ENCODE data around the gene CXCL13.

GRCh38 chr4:77582156-77582555, 23.5 kb upstream of the CXCL13 start:
- TF ChIP-seq CTCF (IDR thresholded peaks at IDR 0.05), result no peak
- TF ChIP-seq POLR2A (IDR thresholded peaks at IDR 0.05), result no peak
